Stimulated activated CD4-positive, alpha-beta T cell treated with anti-CD3 and anti-CD28 coated beads, Interleukin-1b, Interleukin-23, amount 100 ng/mL, for 4 hours (primary cell): ENCODE measurements around the gene KRTAP10-2.
"Not testable (repeated sequence)": the region's sequence is repeated elsewhere in the genome, so short reads cannot be mapped to it uniquely, and the experiment has no call there.

Source experiments
- DNase-seq, 2 donors: peaks; one replicate each; pipeline ENCODE4 v3.0.0-alpha.2; 2020; ENCODE audit warnings: low read depth in 2 of 2

The KRTAP10-2 gene

GRCh38 chr21:44583089-44583799 lies 31.9 kb upstream of the KRTAP10-2 start:
- no peak for DNase-seq

- DNase-seq = no peak
These were observed 30.8 kb upstream of the KRTAP10-2 start for GRCh38 chr21:44582055-44582454.

DNA sequence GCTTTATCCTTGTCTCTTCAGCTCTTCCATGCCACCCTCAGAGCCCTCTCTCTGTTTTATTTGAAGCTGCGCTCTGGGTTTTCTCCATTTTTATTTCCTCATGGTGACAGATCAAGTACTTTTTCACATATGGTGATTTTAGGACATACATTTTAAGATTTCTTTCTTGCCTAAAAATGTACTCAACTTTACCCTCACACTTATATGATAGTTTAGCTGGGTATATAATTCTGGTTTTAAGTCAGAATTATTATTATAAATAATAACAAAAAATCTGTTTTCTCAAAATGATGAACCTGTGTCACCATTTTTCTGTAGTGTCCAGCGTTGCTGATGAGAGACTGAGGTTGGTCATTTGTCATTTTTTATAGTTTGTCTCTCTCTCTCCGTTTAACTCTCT lies 29.9 kb upstream of the KRTAP10-2 start:
- DNase-seq = no peak

DNA sequence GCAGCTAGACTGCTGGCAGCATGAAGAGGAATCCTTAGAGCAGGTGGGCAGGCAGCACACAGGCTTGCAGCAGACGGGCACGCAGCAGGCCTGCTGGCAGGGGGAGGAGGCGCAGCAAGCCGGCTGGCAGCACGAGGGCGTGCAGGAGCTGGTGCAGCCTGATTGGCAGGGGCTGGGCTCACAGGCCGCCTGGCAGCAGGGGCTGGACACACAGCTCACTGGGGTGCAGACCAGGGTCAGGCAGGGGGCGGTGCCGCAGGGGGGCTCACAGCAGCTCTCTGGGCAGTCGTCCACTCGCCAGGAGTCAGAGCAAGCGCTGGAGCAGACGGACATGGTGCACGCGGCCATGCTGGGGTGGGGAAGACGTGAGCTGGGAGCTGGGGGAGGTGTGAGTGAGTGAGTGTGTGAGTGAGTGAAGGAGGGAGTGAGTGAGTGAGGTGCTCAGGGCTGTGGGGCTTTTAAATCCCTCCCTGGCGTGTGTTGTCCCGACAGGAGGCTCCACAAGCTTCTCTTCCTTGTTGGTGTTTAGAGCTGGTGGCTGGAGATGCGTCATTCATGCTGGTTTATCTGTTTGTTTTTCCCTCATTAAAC lies 29.0 kb upstream of the KRTAP10-2 start, which contains the start of gene KRTAP10-5:
Gene KRTAP10-5, minus strand, starts transcription at position 374 of the 591 bp plus-strand sequence. Its CDS starts 26 bp downstream, at position 348.
- DNase-seq = not testable (repeated sequence)

- no peak for DNase-seq
These were observed 28.5 kb upstream of the KRTAP10-2 start for GRCh38 chr21:44579833-44580144.

- no peak for DNase-seq
These were observed 27.9 kb upstream of the KRTAP10-2 start for GRCh38 chr21:44579056-44579832.

GRCh38 chr21:44578371-44579055 lies 27.2 kb upstream of the KRTAP10-2 start:
- no peak for DNase-seq

DNA sequence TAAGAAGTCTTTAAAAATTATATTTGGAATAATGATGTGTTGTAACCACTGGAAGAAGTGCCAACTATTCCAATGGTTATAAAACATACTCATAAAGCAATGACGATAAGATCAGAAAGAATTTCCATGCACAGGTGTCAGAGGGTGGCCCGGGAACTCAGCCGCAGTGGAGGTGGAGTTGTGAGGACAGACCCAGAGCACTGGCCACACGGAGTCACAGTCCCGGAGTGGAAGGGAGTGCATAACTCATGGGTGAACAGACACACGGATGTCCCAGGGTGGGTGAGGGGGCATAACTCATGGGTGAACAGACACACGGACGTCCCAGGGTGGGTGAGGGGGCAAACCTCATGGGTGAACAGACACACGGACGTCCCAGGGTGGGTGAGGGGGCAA lies 24.7 kb upstream of the KRTAP10-2 start:
- DNase-seq = no peak

GRCh38 chr21:44575307-44576024 lies 24.2 kb upstream of the KRTAP10-2 start:
- DNase-seq = no peak

DNA sequence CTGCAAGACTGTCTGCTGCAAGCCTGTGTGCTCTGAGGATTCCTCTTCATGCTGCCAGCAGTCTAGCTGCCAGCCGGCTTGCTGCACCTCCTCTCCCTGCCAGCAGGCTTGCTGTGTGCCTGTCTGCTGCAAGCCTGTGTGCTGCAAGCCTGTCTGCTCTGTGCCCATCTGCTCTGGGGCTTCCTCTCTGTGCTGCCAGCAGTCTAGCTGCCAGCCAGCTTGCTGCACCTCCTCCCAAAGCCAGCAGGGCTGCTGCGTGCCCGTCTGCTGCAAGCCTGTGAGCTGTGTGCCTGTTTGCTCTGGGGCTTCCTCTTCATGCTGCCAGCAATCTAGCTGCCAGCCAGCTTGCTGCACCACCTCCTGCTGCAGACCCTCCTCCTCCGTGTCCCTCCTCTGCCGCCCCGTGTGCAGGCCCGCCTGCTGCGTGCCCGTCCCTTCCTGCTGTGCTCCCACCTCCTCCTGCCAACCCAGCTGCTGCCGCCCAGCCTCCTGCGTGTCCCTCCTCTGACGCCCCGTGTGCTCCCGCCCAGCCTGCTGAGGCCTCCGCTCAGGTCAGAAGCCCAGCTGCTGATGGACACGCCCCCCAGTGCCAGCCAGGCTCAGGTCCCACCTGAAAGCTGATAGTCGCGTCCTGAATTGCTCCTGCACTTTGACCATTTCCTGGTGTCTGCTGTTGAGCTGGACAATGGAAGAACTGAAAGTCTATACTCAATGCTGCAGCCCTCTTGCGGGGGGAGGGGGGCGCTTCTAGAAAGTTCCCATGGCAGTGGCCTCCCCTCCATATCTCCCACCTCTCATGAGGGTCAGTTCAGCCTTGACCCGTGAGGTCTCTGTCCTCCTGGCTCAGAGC lies 23.4 kb upstream of the KRTAP10-2 start:
- DNase-seq = no peak

GRCh38 chr21:44573630-44574456 lies 22.5 kb upstream of the KRTAP10-2 start, which contains the start of gene KRTAP10-4:
TSS of gene KRTAP10-4 (plus strand) at chr21:44573729. CDS start at chr21:44573759, 30 bp downstream.
- not testable (repeated sequence) for DNase-seq

DNA sequence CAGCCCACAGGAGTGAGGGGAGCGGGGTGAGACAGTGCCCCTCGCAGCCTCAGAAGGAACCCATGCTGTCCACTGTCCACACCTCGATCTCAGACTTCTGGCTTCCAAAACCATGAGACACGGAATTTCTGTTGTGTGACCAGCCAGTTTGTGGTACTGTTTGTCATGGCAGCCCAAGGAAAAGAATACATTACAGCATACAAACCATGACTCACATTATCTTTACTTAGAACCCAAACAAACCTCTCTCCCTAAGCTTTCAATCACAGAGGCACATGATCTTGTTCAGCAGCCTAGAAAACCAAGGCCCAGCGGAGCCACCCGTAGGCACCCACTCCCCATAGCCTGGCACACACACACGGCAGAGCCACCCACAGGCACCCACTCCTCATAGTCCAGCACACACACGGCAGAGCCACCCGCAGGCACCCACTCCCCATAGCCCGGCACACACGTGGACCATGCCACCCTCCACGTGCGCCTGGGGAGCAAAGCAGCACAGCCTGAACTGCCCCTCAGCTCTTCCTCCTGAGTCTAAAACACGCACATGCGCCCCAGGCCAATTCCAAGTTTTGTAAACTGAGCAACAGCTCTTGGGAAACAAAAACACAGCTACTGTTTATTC lies 21.8 kb upstream of the KRTAP10-2 start:
- DNase-seq = no peak

- no peak for DNase-seq
These were observed 20.8 kb upstream of the KRTAP10-2 start for GRCh38 chr21:44571844-44572782.

DNA sequence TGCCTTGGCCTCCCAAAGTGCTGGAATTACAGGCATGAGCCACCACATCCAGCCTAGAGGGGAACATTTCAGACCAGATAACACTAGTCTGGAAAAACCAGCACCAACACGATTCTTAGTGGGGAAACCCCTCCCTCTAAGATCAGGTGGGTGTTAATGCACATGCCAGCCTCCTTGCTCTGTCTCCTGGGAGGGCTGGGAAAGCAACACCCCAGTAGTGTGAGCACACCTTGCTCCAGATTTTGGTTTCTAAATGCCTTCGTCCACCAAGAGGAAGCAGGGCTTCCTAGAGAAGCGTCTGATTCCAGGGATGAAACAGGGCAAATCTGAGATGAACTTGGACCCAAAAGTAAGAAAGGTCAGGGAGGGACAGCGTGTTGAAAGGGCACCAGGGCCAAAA lies 20.0 kb upstream of the KRTAP10-2 start:
- no peak for DNase-seq

- DNase-seq = no peak
These were observed 18.7 kb upstream of the KRTAP10-2 start for GRCh38 chr21:44569861-44570517.

- no peak for DNase-seq
These were observed 17.6 kb upstream of the KRTAP10-2 start for GRCh38 chr21:44568667-44569556.
